DND-41 (cell line): ENCODE results near the gene TRH.

ENCODE experiments used
- CTCF ChIP-seq: IDR thresholded peaks from 2 replicates; pipeline ENCODE4 v1.5.1; 2012; ENCODE audit warnings: borderline replicate concordance, low read length, moderate library complexity, mild to moderate bottlenecking; ENCODE audit not compliant: poor library complexity, severe bottlenecking; ENCODE audit errors: extremely low read depth
- EZH2 ChIP-seq: IDR thresholded peaks from 3 replicates; pipeline ENCODE4 v1.6.1; 2012; ENCODE audit warnings: borderline replicate concordance, low read depth, mild to moderate bottlenecking, moderate library complexity, low read length, inconsistent platforms; ENCODE audit not compliant: severe bottlenecking

- TF ChIP-seq CTCF (no peak), EZH2 (no peak)
Observed at GRCh38 chr3:129927072-129927471, 47.4 kb upstream of the TRH start.
